Skin epidermis (tissue), 12 donors: ENCODE results near the gene ARHGAP45.

Source experiments
- H3K27ac ChIP-seq, 21 experiments: fragments of 200-600 bp; sonication (generic) in 11 of 21; one replicate each; pipeline ENCODE4 v1.5.0; 2020; ENCODE audit warnings: mild to moderate bottlenecking in 3 of 21, inconsistent platforms in 2 of 21, moderate library complexity in 2 of 21
- H3K4me3 ChIP-seq, 7 experiments: fragments of 200-600 bp; sonication (generic) in 2 of 7; one replicate each; pipeline ENCODE4 v1.5.0; 2020; ENCODE audit warnings: inconsistent platforms in 2 of 7, mild to moderate bottlenecking in 2 of 7, moderate library complexity in 1 of 7

ARHGAP45 gene

DNA sequence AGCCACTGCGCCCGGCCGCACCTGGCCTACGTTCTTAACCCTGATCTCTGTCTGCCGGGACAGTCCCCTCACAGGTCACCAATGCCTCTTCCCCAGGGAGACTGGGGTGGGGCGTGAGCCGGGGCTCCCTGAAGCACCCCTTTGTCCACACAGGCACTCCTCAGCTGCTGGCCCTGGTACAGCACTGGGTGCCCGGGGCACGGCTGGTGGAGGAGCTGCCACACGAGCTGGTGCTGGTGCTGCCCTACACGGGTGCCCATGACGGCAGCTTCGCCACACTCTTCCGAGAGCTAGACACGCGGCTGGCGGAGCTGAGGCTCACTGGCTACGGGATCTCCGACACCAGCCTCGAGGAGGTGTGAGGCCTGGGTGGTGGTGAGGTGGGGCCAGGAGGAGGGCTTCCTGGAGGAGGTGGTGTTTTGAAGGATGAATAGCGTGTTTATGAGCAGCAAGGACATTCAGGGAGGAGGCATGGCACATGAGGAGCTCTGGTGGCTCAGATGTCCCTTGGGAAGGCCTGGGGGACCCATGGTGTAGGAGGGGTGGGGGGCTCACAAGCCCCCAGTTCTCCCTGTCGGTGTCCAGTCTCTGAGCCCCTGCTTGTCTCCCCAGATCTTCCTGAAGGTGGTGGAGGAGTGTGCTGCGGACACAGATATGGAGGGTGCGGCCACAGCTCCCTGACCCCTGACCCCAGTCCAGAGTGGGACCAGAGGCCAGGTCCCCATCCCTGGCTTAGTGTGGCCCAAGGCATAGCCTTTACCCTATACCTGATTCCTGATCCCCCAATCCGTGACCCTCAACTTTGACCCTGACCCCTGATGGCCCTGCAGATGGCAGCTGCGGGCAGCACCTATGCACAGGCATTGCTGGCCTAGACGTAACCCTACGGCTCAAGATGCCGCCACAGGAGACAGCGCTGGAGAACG lies 13.5 kb upstream of the ARHGAP45 start:
- Histone ChIP-seq H3K4me3 (no peak overlapping the region), H3K27ac (no peak overlapping the region)

DNA sequence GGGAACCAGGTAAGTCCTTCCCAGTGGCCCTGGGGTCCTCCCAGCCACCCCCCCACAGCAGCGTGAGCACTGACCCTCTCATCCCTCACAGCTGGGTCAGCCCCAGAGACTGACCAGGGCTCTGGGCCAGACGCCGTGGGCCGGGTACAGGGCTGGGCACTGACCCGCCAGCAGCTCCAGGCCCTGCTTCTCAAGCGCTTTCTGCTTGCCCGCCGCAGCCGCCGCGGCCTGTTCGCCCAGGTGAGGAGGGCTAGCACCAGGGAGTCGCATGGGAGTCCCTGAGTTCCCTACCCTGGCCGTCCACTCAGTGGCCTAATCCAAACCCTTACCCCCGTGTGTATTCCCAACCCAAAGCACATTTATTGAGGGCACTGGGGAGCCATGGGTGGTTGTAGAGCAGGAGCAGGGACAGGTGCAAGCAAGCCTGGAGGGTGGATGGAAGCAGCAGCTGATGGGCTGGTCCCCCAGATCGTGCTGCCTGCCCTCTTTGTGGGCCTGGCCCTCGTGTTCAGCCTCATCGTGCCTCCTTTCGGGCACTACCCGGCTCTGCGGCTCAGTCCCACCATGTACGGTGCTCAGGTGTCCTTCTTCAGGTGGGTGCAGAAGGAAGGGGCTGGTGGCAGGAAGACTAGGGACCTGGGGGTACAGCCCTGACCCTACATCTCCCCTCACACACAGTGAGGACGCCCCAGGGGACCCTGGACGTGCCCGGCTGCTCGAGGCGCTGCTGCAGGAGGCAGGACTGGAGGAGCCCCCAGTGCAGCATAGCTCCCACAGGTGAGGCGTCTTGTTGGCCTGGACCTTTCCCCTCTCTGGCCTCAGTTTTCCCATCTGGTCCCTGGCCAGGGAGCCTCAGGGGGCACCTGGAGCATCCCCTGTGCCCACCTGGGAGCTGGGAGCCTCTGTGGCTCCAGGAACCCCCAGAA lies 12.6 kb upstream of the ARHGAP45 start:
- no peak overlapping the region for H3K4me3 ChIP-seq

DNA sequence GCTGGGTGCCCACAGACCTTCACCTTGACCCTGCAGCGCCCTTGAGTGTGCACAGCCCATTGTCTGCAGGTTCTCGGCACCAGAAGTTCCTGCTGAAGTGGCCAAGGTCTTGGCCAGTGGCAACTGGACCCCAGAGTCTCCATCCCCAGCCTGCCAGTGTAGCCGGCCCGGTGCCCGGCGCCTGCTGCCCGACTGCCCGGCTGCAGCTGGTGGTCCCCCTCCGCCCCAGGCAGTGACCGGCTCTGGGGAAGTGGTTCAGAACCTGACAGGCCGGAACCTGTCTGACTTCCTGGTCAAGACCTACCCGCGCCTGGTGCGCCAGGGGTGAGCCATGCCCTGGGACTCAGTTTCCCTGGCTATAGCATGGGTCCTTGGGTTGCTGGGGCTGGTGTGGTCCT lies 11.9 kb upstream of the ARHGAP45 start:
- no peak overlapping the region for H3K27ac ChIP-seq

More for the DNA sequence above, 12.6 kb upstream of the ARHGAP45 start:
- no peak overlapping the region for H3K27ac ChIP-seq

DNA sequence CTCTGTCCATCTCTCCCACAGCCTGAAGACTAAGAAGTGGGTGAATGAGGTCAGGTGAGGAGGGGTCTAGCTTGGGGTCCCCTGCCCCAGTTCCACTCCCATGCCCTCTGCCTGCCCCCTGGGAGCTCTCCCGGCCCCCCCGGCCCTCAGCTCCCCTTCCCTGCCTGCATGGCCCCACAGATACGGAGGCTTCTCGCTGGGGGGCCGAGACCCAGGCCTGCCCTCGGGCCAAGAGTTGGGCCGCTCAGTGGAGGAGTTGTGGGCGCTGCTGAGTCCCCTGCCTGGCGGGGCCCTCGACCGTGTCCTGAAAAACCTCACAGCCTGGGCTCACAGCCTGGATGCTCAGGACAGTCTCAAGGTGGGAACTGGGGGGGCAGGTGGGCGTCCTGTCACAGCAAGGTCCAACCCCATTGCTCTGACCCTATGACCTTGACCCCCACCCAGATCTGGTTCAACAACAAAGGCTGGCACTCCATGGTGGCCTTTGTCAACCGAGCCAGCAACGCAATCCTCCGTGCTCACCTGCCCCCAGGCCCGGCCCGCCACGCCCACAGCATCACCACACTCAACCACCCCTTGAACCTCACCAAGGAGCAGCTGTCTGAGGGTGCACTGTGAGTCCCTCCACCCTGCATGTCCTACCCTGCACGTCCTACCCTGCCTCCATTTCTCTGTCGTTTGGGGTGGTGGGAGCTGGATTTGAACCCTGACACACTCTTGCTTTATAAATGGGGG lies 10.9 kb upstream of the ARHGAP45 start:
- Histone ChIP-seq H3K27ac (no peak overlapping the region), H3K4me3 (no peak overlapping the region)

More for the DNA sequence above, 11.9 kb upstream of the ARHGAP45 start:
- no peak overlapping the region for H3K4me3 ChIP-seq

DNA sequence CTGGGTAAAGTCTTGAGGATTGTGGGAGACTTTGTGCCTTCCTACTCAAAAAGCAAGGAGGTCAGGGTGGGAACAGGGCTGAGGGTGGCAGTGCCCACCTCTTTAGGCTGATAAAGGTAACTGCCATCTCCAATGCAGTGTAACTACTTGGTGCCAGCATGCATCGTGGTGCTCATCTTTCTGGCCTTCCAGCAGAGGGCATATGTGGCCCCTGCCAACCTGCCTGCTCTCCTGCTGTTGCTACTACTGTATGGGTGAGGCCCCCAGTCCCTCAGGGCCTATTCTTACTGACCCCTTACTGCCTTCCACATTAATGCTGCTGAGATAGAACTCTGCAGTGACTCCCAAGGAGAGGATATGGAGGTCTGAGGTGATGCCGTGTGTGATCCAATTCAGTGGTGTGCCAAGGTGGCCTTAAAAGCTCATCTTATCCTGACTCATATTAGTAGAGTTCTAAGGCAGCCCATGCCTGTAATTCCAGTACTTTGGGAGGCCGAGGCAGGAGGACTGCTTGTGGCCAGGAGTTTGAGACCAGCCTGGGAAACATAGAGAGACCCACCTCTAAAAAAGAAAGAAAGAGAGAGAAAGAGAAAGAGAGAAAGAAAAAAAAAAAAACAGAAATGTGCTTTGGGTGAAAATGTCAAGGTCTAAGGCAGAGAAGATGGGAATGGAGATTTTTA lies 9.7 kb upstream of the ARHGAP45 start:
- H3K4me3 ChIP-seq: no peak overlapping the region
- peak overlapping the region in 1 of 21 experiments; percentile 29 for H3K27ac ChIP-seq

DNA sequence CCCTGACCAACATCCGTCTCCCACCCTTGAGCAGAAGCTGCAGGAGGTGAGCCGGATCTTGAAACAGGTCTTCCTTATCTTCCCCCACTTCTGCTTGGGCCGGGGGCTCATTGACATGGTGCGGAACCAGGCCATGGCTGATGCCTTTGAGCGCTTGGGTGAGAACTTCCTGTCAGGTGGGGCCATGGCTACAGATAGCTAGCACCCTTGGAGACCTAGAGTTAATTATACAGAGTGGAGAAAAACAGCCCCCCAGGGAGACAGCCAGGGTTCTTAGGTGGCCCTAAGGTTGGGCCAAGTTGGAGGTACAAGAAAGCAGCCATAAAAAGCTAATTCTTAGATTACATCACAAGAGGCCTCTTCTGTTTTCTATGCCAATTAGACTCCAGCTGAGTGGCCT lies 8.9 kb upstream of the ARHGAP45 start:
- no peak overlapping the region for H3K4me3 ChIP-seq

DNA sequence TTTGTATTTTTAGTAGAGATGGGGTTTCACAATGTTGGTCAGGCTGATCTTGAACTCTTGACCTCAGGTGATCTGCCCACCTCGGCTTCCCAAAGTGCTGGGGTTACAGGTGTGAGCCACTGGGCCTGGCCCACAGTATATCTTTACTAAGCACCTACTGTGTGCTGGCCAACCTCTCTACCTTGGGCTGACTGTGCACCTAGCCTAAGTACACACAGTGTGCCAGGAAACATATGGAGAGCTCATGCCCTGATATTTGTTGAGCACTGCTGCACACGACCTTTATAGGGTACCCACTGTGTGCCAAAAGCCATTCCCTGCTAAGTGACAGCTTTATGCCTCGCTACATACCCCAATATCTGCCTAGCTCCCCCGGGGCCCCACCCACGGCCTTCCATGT lies 6.3 kb upstream of the ARHGAP45 start:
- Histone ChIP-seq H3K27ac (no peak overlapping the region), H3K4me3 (no peak overlapping the region)

More for the DNA sequence above, 8.9 kb upstream of the ARHGAP45 start:
- H3K27ac ChIP-seq: no peak overlapping the region

DNA sequence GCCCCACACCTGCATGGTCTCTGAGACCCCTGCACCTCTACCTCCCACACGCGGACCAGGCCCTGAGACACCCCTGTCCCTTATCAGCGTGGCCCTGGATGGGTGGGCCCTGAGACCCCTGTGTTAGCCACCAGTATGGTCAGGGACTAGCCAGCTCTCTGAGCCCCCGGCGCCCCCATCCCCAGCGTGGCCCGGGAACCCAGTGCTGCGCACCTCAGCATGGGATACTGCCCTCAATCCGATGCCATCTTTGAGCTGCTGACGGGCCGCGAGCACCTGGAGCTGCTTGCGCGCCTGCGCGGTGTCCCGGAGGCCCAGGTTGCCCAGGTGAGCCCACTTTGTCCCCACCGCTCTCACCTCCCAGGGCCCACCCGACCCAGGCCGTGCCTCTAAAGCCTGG lies 5.0 kb upstream of the ARHGAP45 start:
- no peak overlapping the region for H3K4me3 ChIP-seq
- H3K27ac ChIP-seq: no peak overlapping the region

DNA sequence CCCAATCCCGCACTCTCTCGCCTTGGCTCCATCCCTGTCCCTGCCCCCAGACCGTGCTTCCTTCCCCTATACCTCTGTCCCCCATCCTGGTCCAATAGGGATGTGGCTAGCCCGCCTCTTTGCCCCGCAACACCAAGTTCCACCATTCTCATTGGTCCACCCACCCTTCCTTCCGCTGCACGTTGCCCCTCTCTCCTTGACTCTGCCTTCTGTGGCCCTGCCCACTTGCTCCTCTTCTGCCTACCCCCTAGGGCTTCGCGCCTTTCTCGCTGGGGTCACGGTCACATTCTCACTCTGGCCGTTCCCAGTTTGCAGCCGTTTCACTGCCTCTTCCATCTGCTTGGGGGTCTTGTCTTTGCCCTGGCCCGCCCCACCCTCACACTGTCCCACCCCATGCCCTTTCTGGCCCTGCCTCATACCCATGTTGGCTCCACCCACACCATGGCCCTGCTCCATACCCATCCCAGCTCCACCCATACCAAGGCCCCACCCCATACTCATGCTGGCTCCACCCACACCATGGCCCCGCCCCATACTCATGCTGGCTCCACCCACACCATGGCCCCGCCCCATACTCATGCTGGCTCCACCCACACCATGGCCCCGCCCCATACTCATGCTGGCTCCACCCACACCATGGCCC lies 4.5 kb upstream of the ARHGAP45 start:
- Histone ChIP-seq H3K27ac (no peak overlapping the region), H3K4me3 (no peak overlapping the region)

DNA sequence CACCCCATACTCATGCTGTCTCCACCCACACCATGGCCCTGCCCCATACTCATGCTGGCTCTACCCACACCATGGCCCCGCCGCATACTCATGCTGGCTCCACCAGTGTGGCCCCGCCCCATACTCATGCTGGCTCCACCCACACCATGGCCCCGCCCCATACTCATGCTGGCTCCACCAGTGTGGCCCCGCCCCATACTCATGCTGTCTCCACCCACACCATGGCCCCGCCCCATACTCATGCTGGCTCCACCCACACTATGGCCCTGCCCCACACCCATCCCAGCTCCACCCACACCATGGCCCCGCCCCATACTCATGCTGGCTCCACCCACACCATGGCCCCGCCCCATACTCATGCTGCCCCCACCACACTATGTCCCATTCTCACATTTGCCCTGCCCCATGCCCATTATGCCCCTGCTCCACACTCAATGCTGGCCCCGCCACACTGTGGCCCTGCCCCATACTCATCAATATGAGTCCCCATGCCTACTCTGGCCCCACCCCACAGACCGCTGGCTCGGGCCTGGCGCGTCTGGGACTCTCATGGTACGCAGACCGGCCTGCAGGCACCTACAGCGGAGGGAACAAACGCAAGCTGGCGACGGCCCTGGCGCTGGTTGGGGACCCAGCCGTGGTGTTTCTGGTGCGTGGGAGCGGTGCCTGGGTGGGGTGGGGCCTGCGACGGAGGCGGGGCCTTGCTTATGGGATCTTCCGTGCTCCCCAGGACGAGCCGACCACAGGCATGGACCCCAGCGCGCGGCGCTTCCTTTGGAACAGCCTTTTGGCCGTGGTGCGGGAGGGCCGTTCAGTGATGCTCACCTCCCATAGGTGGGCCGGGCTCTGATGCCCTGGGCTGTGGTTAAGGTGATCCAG lies 3.7 kb upstream of the ARHGAP45 start:
- no peak overlapping the region for H3K4me3 ChIP-seq
- H3K27ac ChIP-seq: no peak overlapping the region

DNA sequence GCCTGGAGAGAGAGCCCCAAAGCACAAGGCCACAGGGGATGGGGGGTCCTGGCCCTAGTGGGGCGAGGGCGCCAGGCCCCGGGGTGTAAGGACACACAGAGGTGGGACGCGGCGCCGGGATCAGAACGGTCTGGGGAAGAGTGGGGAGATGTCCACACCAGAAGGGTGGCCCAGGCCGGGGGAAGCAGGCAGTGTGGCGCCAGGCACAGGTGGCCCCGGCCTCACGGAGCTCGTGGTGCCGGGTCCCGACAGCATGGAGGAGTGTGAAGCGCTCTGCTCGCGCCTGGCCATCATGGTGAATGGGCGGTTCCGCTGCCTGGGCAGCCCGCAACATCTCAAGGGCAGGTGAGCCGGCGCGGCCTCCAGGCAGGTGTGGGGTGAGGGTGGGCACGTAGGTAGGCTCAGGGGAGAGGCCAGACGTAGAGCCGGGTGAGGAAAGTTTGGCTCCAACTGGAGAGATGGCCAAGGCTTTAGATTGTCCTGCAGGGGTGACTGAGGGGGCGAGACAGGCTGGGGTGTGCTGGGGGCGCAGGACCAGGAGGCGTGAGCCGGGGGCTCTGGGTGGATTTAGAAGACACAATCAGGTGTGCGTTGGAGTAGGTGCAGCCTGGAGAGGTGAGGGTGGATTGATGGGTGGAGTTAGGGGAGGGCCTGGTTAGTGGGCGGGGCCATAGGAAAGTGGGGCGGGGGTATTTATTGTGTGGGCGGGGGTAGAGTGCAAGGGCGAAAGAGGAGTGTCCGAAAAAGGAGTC lies 2.9 kb upstream of the ARHGAP45 start:
- no peak overlapping the region for H3K4me3 ChIP-seq
- H3K27ac ChIP-seq: no peak overlapping the region

DNA sequence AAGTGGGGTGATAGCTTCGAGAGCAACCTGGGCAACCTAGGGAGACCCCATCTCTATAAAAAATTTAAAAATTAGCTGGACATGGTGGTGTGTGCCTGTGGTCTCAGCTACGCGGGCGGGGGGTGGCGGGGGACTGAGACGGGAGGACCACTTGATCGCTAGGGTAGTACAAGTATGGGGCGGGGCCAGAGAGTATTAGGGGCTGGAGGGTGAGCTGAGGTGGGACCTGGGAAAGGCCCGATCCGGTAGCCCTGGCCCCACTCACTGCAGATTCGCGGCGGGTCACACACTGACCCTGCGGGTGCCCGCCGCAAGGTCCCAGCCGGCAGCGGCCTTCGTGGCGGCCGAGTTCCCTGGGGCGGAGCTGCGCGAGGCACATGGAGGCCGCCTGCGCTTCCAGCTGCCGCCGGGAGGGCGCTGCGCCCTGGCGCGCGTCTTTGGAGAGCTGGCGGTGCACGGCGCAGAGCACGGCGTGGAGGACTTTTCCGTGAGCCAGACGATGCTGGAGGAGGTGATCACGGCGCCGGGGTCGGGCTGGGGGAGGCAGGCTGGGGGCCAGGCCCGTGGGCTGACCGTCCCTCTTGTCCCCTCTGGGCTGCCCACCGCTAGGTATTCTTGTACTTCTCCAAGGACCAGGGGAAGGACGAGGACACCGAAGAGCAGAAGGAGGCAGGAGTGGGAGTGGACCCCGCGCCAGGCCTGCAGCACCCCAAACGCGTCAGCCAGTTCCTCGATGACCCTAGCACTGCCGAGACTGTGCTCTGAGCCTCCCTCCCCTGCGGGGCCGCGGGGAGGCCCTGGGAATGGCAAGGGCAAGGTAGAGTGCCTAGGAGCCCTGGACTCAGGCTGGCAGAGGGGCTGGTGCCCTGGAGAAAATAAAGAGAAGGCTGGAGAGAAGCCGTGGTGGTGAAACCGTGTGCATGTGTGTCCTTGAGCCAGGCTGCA lies 2.0 kb upstream of the ARHGAP45 start:
- Histone ChIP-seq H3K4me3 (no peak overlapping the region), H3K27ac (peak overlapping the region in 5 of 21 experiments; percentile 8 to 37 (median 27))

DNA sequence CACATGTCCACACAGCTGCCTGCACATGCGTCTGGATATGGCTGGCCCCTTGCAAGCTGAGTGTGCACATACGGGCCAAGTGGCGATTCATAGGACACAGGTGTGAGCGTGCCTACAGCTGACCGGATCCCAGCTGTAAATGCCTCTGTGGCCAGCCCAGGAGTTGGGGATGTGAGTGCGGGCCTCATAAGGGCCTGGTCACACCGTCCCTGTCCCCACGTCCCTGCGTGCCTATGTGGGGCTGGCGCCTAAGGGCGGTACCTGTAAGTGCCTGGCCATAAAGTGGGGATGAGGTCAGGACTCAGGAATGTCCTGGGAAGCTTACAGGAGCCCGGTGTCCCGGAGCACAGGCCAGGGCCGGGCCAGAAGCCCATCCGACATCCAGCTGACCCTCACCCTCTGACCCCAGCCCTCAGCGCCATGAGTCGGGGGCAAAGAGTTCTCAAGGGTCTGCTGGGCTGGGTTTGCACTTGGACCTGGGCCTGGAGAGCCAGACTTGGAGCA lies 1.3 kb upstream of the ARHGAP45 start:
- peak overlapping the region in 1 of 21 experiments; percentile 27 for H3K27ac ChIP-seq

DNA sequence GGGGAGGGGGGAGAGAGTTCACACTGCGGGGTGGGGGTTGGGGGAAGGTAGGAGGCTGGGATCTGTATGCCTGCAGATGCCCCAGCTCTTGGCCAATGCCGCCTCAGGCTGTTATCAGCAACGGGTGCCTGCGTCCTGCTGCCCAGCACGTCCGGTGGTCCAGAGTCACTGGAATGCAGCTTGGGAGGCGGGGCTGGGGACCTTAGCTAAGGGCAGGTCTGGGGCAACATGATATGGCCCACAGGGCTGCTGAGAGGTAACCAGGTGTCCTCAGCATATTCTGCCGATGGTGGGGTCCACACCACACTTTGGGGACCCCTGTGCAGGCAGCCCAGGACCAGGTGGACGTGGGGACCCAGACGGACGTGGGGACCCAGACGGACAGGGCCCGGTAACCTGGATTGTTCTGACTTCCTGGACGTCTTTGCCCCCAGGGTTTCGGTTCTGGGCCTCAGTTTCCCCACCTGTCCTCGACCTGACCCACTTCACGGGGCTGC lies 668 bp upstream of the ARHGAP45 start:
- Histone ChIP-seq H3K4me3 (peak overlapping the region in 6 of 7 experiments; percentile 39 to 62 (median 53)), H3K27ac (peak overlapping the region in 14 of 21 experiments; percentile 65 to 100 (median 88))

More for the DNA sequence above, 1.3 kb upstream of the ARHGAP45 start:
- no peak overlapping the region for H3K4me3 ChIP-seq

DNA sequence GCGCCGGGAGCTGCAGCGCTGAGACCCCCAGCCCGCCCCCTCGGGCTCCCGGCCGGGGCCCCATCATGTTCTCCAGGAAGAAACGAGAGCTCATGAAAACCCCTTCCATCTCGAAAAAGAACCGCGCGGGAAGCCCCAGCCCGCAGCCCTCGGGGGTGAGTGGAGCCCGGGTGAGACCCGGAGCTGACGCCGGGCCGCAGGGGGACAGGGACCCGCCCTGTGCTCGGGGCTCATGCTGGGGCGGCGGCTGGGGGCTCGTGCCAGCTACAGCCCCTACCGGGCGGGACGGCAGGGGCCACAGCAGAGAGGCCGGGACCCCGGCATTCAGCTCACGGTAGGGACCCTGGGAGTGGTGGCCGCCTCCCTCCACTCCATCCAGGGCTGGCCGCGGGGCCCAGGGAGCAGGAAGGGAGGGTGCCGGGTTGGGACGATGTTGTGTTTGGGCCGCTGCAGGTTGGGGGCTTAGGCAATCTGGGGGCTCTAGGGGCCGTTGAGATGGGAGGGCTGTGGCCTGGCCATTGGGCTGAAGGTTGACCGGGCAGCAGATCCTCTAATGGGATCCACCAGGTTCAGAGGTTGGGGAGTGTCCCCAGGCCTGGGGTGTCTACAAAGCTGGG lies 482 bp downstream of the ARHGAP45 start:
- H3K27ac ChIP-seq: peak overlapping the region; percentile 14 to 100 (median 83)
- peak overlapping the region; percentile 39 to 62 (median 53) for H3K4me3 ChIP-seq
